Activated CD8-positive, alpha-beta memory T cell treated with anti-CD3 and anti-CD28 coated beads for 36 hours (primary cell): Measurements from ENCODE around the gene SMARCD3. TPM values are rescaled to one million over a fixed set of nuclear protein-coding genes. Genes with fewer than 3 reads are reported as not detected.

ENCODE experiments used
- CTCF ChIA-PET: fragments of 350-600 bp; sonication (Branson Sonifier 250); formaldehyde crosslinking; loops from one replicate; lab custom pipeline; 2021; ENCODE audit warnings: antibody characterized with exemption; lab: Charles Lee
- POLR2A ChIA-PET: fragments of 350-600 bp; sonication (Branson Sonifier 250); formaldehyde crosslinking; loops from one replicate; lab custom pipeline; 2021; ENCODE audit warnings: antibody characterized with exemption; lab: Charles Lee
- total RNA-seq, 2 experiments: library from RNA; stranded (reverse); gene quantifications; one replicate each; pipeline ENCODE4 v1.2.3, GENCODE V29; 2021

Gene SMARCD3
- total RNA-seq, 2 experiments from 2014 or later: 1.3 to 2.9 TPM

DNA sequence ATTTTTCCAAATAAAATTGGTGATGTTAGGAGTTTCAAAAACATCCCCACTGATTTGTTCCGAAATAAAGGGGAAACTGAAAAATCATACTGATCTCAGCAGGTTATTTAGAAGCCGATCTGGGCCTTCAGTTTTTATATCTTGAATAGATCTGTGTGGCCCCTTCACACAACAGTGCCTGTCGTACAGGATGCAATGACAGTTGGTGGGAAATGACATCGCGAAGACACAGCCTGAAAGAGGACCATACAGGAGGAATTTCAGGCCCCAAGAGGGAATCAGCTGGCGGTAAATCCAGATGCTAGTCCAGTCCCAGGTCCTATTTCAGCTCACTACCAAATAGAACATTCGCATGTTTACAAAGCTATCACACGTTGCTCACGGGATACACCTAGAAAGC, 41.2 kb downstream of the SMARCD3 start:
- ChIA-PET POLR2A (no interaction called here), CTCF (interaction anchor here (0.7 kb wide), 1 partner anchor 95 kb away, joined by 3 read pairs; no protein-coding TSS in a partner anchor)

- ChIA-PET POLR2A (no interaction called here), CTCF (no interaction called here)
Measured at GRCh38 chr7:151206914-151207313, 41.6 kb downstream of the SMARCD3 start.

- ChIA-PET CTCF (interaction anchor here (1.2 kb wide), 1 partner anchor 82 kb away, joined by 3 read pairs; no protein-coding TSS in a partner anchor), POLR2A (no interaction called here)
Measured at GRCh38 chr7:151205730-151206129, 42.8 kb downstream of the SMARCD3 start.

DNA sequence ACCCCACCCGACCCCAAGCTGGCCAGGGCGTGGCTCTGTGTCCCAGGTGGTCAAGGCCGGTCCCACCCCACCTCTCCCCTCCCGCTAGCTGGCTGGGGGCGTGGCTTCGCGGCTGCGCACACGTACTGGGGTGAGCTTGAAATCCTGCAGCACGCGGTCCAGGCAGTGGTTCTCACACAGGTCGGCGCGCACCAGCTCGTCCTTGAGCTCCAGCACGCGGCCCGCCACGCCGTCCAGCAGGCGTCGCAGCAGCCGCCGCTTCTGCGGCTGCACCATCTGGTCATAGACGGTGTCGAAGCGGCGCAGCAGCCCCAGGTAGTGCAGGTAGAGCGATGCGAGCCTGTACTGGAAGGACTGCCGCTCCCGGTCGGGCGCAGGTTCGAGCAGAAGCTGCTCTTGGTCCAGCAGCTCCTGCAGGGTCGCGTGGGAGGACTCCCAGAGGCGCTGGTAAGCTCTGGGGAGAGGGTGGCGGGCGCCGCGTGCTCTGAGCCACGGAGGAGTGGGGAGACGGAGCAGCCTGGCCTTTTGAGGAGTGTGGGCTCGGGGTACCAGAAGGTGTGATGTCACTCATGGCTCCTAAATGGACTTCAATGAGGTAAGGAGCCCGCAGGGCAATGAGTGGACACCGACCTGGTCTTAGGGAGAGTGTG, 44.0 kb downstream of the SMARCD3 start:
- ChIA-PET CTCF (interaction anchor here (0.6 to 1.2 kb wide), 2 partner anchors 81 to 811 kb away, joined by 3 read pairs; no protein-coding TSS in a partner anchor), POLR2A (no interaction called here)

- ChIA-PET CTCF (no interaction called here), POLR2A (no interaction called here)
Measured at GRCh38 chr7:151202836-151203235, 45.7 kb downstream of the SMARCD3 start.

- ChIA-PET POLR2A (no interaction called here), CTCF (no interaction called here)
Measured at GRCh38 chr7:151201751-151202150, 46.7 kb downstream of the SMARCD3 start.

DNA sequence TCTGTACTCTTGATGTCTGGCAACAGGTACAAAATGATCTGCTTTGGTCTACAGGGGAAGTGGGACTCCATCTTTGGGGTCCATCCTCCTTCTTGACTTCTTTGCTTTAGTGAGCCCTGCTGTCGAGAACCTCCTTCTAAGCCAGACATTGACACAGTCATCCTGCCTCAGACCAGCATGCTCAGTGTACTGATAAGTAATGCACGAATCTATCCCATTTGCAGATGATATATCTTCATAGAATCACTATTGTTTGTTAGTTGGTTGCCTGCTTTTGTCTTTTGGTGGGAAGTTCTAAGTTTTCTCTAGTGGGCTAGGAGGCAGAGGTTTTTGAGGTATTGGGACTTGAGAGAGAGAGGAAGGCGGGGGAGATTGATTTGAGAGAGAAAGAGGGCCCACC, 47.1 kb downstream of the SMARCD3 start:
- ChIA-PET POLR2A (no interaction called here), CTCF (no interaction called here)

DNA sequence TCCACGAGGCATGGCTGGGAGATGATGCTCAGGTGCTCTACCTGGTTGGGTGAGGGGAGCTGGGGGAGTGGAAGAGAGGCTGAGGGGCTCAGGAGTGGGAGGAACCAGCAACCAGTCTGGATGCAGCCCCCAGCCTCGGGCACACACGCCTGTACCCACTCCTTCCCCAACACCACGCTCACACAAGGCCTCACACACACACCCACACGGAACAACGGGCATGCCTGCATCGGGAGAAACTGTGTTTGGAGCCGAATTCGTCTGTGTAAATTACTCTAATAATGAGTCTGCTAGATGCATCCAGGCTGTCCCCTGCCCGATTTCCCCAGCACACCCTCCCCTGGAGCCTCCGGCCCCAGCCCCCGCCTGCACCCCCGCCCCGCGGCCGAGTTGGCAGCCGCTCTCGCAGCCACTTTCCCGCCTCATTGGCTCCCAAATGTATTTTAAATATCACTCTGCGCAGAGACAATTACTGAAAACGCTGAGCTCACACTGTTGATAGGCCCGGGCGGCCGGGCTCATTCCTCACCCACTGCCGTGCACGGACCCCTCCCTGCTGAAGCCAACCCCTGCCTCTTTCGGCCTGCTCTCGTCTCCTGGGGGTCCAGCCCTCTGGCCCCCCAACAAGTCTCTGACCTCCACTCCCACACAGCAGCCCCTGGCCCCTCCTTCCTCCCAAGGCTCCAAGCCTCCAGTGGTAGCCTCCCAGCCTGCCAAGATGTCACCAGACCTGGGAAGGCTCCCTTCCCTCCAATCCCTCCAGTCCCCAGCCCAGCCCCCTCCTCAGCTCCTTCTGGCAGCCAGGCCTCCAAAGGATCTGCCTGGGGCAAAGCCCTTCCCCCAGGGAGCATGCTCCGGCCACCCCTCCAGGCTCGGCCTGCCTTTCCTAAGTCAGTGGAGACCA, 49.3 kb downstream of the SMARCD3 start:
- ChIA-PET CTCF (no interaction called here), POLR2A (no interaction called here)

DNA sequence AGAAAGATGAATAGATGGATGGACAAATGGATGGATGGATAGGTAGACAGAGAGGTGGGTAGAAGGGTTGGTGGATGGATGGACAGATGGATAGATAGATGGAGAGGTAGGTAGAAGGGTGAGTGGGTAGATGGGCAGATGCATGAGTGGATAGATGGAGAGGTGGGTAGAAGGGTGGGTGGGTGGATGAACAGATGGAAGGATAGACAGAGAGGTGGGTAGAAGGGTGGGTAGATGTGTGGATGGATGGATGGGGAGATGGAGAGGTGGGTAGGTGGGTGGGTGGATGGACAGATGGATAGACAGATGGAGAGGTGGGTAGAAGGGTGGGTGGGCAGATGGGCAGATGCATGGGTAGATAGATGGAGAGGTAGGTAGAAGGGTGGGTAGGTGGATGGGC, 50.6 kb downstream of the SMARCD3 start:
- POLR2A ChIA-PET: no interaction called here

DNA sequence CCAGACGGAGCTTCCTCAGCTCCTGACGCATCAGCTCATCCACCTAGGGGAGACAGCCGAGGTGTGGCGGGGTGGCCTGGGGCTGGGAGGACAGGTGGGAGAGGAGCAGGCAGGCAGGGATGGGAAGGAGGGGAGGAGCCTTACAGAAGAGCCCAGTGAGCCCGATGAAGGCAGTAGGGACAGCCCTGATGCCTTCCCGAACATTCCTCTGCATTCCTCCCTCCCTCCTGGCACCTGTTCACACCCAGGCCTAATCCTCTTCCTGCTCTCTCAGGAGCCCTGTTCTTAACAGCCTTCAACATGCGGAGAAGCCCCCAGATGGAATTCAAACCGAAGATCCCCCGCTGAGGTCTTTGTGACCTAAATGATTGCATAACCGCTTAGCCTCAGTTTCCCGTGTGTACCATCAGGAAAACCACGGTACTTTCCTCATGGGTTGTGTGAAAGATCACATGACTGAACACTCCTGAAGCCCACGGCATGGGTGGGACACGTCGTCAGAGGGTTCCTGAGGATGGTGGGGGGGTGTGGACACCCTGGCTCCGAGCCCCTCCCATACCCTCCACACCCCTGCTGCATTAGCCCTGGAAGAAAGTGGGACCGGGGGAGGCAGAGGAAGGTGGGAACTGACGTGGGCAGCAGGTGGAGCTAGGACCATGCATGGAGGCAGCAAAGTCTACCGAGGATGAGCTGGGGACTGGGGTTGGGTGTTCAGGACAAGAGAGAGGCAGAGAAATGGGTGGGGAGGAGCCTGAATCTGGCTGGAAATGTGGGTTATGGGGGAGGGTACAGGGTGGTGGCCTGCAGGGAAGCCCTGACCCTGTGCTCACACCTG, 52.7 kb downstream of the SMARCD3 start:
- CTCF ChIA-PET: no interaction called here
- POLR2A ChIA-PET: no interaction called here

More for the DNA sequence above, 50.6 kb downstream of the SMARCD3 start:
- CTCF ChIA-PET: no interaction called here

DNA sequence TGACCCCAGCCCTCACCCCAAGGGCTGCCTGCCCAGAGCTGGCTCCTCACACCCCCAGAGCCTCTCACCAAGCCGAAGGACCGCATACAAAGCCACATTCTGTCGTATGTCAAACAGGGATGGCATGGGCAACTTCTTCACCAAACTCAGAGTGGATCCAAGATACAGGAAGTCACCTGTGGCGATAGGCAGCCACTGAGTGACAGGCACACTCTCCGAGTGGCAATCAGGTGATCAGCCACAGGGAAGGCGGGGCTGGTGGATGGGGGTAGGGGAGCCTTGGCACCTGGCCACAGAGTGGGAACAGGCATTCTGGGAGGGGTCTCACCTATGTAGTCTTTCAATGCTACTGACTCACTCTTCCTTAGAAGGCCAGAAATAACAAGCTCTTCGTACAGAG, 54.3 kb downstream of the SMARCD3 start:
- POLR2A ChIA-PET: no interaction called here
- CTCF ChIA-PET: no interaction called here

GRCh38 chr7:151193203-151193978, 55.1 kb downstream of the SMARCD3 start:
- POLR2A ChIA-PET: no interaction called here
- CTCF ChIA-PET: no interaction called here

DNA sequence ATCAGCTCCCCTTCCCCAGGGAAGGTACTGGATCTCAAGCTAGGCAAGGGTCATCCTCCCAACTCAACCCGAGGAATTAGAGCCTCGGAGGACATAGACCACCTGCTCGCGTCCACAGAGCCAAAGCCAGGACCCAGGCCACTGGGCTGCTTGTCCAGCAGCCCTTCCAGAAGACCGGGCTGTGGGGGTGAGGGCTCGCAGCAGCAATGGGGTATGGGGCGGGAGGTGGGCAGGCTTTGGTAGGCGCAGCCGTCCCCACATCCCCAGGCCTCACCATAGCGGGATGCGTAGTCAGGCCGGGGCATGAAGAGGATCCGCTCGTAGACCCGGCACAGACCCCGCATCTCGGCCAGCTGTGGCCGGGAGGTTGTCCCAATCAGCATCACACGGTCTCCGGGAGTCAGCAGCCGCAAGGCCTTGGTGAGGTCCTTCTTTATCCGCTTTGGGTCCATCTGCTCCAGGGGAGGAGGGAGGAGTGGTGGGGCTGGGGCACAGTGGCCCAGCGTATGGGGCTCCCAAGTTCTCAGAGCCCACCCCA, 56.4 kb downstream of the SMARCD3 start:
- CTCF ChIA-PET: no interaction called here
- POLR2A ChIA-PET: no interaction called here

GRCh38 chr7:151191544-151191943, 57.0 kb downstream of the SMARCD3 start:
- ChIA-PET CTCF (no interaction called here), POLR2A (no interaction called here)

DNA sequence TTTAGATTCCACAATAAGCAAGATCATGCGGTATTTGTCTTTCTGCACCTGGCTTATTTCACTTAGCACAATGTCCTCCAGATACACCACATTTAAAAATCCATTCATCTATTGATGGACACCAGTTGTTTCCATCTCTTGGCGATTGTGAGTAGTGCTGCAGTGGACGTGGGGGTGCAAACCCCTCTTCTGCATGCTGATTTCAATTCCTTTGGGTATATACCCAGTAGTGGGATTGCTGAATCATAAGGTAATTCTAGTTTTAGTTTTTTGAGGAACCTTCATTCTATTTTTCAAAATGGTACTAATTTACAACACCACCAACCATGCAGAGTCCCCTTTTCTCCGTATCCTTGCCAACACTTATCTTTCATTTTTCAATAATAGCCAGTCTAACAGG, 59.5 kb downstream of the SMARCD3 start:
- POLR2A ChIA-PET: no interaction called here
- CTCF ChIA-PET: no interaction called here
